Adrenal gland (tissue), 12 donors: ENCODE measurements around the gene STMN1. TPM values are rescaled to one million over a fixed set of nuclear protein-coding genes. Genes with fewer than 3 reads are reported as not detected.

Experiments used
- DNase-seq, 7 donors: peaks; one replicate each; pipeline ENCODE4 v3.0.0-alpha.2; 2019 to 2020
- H3K27ac ChIP-seq, 5 donors: fragments of 200-600 bp; sonication (generic) in 4 of 5; 1 replicate in 3 of 5; 2 replicates in 2 of 5; pipeline versions ENCODE4 v1.5.1 to v1.8.0; 2016 to 2020; ENCODE audit warnings: mild to moderate bottlenecking in 1 of 5
- H3K27me3 ChIP-seq: fragments of 200-600 bp; 2 replicates; pipeline ENCODE4 v1.8.0; 2021
- H3K36me3 ChIP-seq, 2 donors: fragments of 200-600 bp; replicated peaks in 1 of 2; 1 replicate in 1 of 2; 2 replicates in 1 of 2; pipeline versions ENCODE4 v1.5.1 to v1.8.0; 2018 to 2022
- H3K4me1 ChIP-seq, 2 donors: fragments of 200-600 bp; replicated peaks in 1 of 2; 1 replicate in 1 of 2; 2 replicates in 1 of 2; pipeline versions ENCODE4 v1.5.1 to v1.8.0; 2018 to 2021
- H3K4me3 ChIP-seq, 4 donors: fragments of 200-600 bp; sonication (generic) in 3 of 4; one replicate each; pipeline ENCODE4 v1.5.1; 2016 to 2018
- H3K9me3 ChIP-seq, 3 donors: fragments of 200-600 bp; sonication (generic) in 1 of 3; replicated peaks in 1 of 3; 1 replicate in 2 of 3; 2 replicates in 1 of 3; pipeline versions ENCODE4 v1.5.1 to v1.8.0; 2016 to 2021
- CTCF ChIP-seq, 6 experiments: fragments of 450-650 bp in 4 of 6; fragments of 200-600 bp in 2 of 6; sonication (generic) in 1 of 6; IDR thresholded peaks; 1 replicate in 5 of 6; 2 replicates in 1 of 6; pipeline versions ENCODE4 v1.5.1 to v1.8.0; 2016 to 2021; ENCODE audit warnings: antibody characterized with exemption in 6 of 6, mild to moderate bottlenecking in 2 of 6, moderate library complexity in 1 of 6
- POLR2A ChIP-seq, 2 donors: fragments of 450-650 bp; IDR thresholded peaks; one replicate each; pipeline ENCODE4 v1.6.1; 2017; ENCODE audit warnings: antibody characterized with exemption in 2 of 2, mild to moderate bottlenecking in 2 of 2, moderate library complexity in 1 of 2
- WGBS, 4 donors: extraction: QIAGEN DNeasy Blood & Tissue Kit in 2 of 4; methylation state at CpG; one replicate each; pipeline versions ENCODE4 v1.1.5 to v1.1.7; 2013 to 2017; 5-methylcytosine and 5-hydroxymethylcytosine counted together
- intact Hi-C, 2 donors: fragments of 100-400 bp; cut with DNase I; formaldehyde crosslinking; loops; one replicate each; pipeline versions ENCODE4 v1.14.1 to v1.15.0; 2022 to 2023
- polyA plus RNA-seq, 3 donors: library from polyadenylated mRNA; stranded (reverse); fragments of 200-250 nt in 2 of 3; fragments of 350-450 nt in 1 of 3; fragmentation: Illumina TruSeq in 1 of 3; extraction: RNeasy Lipid Tissue Mini Kit (QIAGEN cat#74804) in 1 of 3; gene quantifications; one replicate each; pipeline ENCODE4 v1.2.3, GENCODE V29; 2013 to 2014
- total RNA-seq, 9 donors: library from RNA; depleted of rRNA in 4 of 9; stranded (reverse); fragments of >200 nt in 4 of 9; fragments of 120-200 nt in 1 of 9; fragmentation: NEBNext Ultra II Directional in 1 of 9; extraction: Animal tissue kit (Norgen Biotek cat#: 25700) in 1 of 9; gene quantifications; one replicate each; pipeline versions ENCODE4 v1.1.0 to v1.2.4, GENCODE V29; 2013 to 2023
- donor health status: healthy with polysubstance abuse.
- donor health status: Bipolar disorder and iron deficiency.
- donor health status: DM: yes; HTN: yes; CAD: no.
- donor health status: DM: no; HTN: no; CAD: no.
- donor health status: DM: no; HTN: no; CAD: no.
- donor health status: DM: yes; HTN: yes; CAD: no.

Gene STMN1
- total and polyA plus RNA-seq, 12 donors = 7.9 to 242 (median 28.0) TPM

- DNase-seq = peak; percentile 23 to 65 (median 43)
- intact Hi-C loops = no loop called here
- peak overlapping the region in 4 of 5 donors; percentile 62 to 89 (median 78) for H3K27ac ChIP-seq
Measured at GRCh38 chr1:25922971-25923552, 16.8 kb upstream of the STMN1 start.

GRCh38 chr1:25922056-25922970, 16.1 kb upstream of the STMN1 start:
- 9 to 34% (median 21%) methylated on average over 13 to 49 of the region's 49 CpGs for WGBS, 4 donors
- H3K4me3 ChIP-seq = peak overlapping the region in 2 of 4 donors; percentile 38 to 69
- TF ChIP-seq POLR2A (IDR thresholded peaks at IDR 0.05) = no peak
- TF ChIP-seq CTCF (IDR thresholded peaks at IDR 0.05) = no peak
- H3K4me1 ChIP-seq = peaks cover 11 to 20% of the 10 kb centered on the region in 2 donors
- intact Hi-C loops = no loop called here
- H3K27ac ChIP-seq = peak overlapping the region in 4 of 5 donors; percentile 62 to 89 (median 78)
- peaks cover 2% of the 10 kb centered on the region for H3K27me3 ChIP-seq
- H3K36me3 ChIP-seq = no peaks in the 10 kb centered on the region
- peak in 6 of 7 donors; percentile 18 to 77 (median 40) for DNase-seq
- H3K9me3 ChIP-seq = no peaks in the 10 kb centered on the region

More at GRCh38 chr1:25922971-25923552, 16.8 kb upstream of the STMN1 start:
- Histone ChIP-seq H3K27me3 (peaks cover 2% of the 10 kb centered on the region), H3K4me3 (peak overlapping the region in 2 of 4 donors; percentile 38 to 69), H3K9me3 (no peaks in the 10 kb centered on the region), H3K36me3 (no peaks in the 10 kb centered on the region), H3K4me1 (peaks cover 11 to 20% of the 10 kb centered on the region in 2 donors)
- 0 to 3% (median 1%) methylated on average over 24 to 32 of the region's 32 CpGs for WGBS, 4 donors
- no peak for TF ChIP-seq CTCF (IDR thresholded peaks at IDR 0.05)
- peak in 1 of 2 donors; percentile 39 for TF ChIP-seq POLR2A (IDR thresholded peaks at IDR 0.05)

GRCh38 chr1:25918615-25919014, 12.4 kb upstream of the STMN1 start:
- DNase-seq = no peak
- intact Hi-C loops = no loop called here
- H3K4me1 ChIP-seq = peaks cover 11 to 16% of the 10 kb centered on the region in 2 donors
- WGBS, 4 donors = 84 to 91% (median 87%) methylated on average over 10 to 11 of the region's 11 CpGs
- no peak overlapping the region for H3K27ac ChIP-seq
- TF ChIP-seq POLR2A (IDR thresholded peaks at IDR 0.05) (no peak), CTCF (IDR thresholded peaks at IDR 0.05) (no peak)
- no peaks in the 10 kb centered on the region for H3K36me3 ChIP-seq
- no peaks in the 10 kb centered on the region for H3K9me3 ChIP-seq
- H3K27me3 ChIP-seq = no peaks in the 10 kb centered on the region
- no peak overlapping the region for H3K4me3 ChIP-seq

GRCh38 chr1:25917996-25918395, 11.8 kb upstream of the STMN1 start:
- intact Hi-C loops = no loop called here
- H3K27ac ChIP-seq = no peak overlapping the region

More at GRCh38 chr1:25917996-25918395, 11.8 kb upstream of the STMN1 start:
- no peaks in the 10 kb centered on the region for H3K36me3 ChIP-seq
- peaks cover 8 to 11% of the 10 kb centered on the region in 2 donors for H3K4me1 ChIP-seq
- no peaks in the 10 kb centered on the region for H3K9me3 ChIP-seq
- WGBS, 4 donors = 45 to 57% (median 49%) methylated on average over 5 of the region's 5 CpGs
- no peak for DNase-seq
- H3K4me3 ChIP-seq = no peak overlapping the region
- TF ChIP-seq CTCF (IDR thresholded peaks at IDR 0.05) = no peak
- no peak for TF ChIP-seq POLR2A (IDR thresholded peaks at IDR 0.05)
- H3K27me3 ChIP-seq = no peaks in the 10 kb centered on the region
